HK-2 (cell line): ENCODE results near the gene LSM3.

Source experiments
- DNase-seq: peaks from one replicate; pipeline ENCODE4 v3.0.0-alpha.2; 2018; ENCODE audit not compliant: unreplicated experiment

LSM3 gene

DNA sequence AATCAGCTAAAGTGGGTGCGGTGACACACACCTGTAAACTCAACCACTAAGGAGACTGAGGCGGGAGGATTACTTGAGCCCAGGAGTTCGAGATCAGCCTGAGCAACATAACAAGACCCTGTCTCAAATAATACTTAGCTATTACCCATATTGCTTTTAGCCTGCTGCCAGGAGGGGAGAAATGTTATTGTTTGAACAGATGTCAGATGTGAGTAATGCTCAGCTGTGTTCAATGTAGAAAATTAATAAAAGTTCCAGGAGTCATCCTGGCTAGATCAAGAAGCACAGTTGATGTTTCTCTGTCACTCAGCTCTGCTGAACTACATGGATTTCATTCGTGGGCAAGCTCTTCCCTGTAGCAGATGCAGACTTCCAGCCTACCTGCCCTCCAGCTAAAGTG is 22.2 kb downstream of the LSM3 start:
- DNase-seq, result no peak

DNA sequence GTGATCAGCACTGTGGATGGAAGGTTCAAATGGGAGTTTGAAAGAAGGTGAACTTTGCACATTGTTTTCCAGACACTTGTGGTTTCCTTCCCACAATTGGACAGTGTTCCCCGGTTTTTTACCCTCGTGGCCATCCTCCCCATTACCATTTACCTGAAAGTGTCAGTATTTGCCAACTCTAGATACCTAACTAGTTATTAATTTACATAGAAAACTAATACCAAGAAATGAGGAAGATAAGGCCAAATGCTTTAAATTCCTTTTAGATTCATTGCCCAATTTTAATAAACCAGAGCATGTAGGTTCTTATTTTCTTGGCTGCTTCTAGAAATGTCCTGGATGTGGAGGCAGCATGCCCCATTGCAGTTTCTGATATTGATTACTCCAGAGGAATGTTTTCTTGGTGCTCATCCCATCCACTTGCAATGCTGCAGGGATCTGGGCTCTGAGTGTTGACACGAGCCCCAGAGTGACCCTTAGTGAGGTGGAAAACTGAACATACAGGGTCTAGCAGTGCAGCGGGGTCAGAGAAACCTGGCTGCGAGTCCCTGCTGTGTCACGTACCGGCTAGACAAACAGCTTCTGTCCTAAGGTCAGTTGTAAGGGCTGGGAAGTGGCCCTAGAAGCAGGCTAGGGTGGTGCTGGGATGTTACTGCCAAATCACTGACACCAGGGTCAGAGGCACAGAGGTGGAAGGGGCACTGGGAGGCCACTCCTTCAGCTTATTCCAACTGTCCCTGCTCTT is 23.5 kb downstream of the LSM3 start:
- DNase-seq, result no peak

DNA sequence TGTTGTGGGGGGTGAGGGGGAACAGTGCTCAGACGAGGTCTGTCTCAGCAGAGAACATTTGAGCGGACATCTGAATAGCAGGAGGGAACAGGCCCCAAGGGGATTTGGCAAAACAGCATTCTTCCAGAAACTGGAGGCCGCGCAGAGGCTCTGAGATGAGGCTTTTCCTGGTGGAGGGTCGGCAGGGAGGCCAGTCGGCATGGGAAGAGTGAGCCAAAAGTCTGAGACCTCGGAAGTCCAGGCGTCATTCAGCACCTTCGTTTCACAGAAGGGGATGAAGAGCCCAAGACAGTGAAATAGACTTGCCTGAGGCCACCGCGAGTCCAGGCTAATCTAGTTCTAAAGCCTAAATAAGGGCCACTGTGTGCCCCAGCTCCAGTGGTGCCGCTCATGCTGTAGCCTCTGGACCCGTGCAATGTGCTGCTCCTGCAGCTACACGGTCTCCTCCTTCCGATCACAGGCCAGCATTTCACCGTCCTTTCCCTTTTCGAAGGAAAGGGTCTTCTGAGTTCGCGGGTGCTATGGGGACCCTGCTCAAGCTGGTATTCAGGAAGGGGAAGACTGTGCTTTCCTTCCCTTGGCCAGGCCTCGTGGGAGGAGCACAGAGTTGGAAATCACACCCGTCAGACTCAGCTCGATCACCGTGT is 24.4 kb downstream of the LSM3 start:
- DNase-seq, result no peak

DNA sequence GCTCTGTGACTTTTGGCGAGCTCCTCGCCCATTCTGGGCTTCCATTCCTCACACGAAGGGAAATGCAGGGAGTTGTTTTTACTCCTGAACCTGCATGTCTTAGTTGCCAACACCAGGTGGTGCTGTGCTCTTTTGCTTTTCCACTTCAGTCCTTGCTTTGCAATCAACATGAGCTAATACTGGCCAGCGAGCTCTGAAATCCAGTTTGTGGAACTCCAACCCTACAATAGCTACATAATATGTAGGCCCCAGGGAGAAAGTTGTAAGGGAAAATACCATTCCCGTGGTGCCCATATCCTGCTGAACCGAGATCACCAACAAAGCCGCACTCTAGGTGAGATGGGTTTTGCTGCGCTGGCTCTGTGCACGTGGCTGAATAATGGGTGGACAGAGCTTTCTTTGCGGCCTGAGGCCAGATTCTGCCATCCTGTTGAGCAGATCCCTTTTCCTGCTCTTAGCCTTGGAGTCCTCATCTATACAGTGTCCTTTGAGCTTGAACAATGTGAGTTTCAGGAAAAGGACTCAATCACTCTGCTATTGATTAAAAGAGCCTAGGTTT is 25.0 kb downstream of the LSM3 start:
- DNase-seq, result peak; percentile 35

DNA sequence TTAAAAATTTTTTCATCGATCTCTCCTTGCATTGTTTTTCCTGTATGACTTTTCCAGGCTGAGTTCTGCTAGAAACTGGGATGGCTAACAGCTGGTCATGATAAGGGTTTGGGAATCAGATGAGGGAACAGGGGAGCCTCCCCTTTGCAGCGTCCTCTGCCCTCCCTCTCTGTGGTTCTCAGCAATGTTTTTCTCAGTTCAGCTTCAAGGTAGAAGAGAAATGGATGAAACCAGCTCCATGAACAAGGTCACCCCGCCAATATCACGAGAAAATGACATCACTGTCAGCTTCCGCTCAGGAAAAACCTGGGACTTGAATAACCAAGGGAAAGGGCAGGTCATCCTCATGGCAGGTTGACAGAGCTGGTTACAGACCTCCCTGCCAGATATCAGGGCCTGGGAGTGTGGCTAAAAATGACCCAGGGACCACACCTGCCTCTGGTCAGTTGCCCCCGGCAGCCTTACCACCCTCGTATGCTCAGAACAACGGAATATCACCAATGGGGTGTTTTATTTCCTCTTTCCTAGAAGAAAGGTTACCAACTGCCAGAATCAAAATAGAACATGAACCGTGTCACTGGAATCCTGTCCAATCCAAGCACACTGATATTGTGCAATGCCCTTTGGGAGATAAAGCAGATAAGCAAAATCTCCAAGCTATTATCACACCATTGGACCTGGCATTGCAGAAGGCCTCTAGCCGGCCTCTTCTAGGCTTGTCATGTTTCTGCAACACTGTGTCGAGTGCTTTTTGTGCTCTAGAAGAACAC is 26.1 kb downstream of the LSM3 start:
- DNase-seq, result no peak

DNA sequence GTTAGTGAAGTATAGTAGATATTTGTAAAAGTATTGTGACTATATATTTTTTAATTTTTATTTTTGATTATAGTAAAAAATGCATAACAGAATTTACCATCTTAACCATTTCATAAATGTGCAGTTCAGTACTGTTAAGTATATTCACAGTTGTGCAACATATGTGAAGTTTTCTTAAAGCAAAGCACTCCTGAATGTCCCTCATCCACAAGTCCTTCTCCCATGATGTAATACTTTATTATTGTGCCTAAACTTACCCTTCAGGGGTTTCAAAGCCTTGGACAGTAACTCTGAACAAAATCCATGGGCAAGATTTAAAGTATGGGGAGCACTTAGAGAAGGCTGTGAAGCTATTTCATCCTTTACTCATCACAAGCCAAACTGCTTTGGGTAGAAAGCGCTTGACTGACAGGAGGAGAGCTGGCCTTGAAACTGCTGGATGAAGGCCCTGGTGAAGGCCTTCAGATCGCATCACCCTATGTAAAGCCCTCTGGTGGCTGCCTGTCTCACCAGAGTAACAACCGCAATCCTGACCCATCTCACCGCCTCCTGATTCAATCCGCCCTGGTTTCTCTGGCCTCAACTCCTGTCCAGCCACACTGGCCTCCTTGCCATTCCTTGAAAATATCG is 28.0 kb downstream of the LSM3 start:
- DNase-seq, result no peak

DNA sequence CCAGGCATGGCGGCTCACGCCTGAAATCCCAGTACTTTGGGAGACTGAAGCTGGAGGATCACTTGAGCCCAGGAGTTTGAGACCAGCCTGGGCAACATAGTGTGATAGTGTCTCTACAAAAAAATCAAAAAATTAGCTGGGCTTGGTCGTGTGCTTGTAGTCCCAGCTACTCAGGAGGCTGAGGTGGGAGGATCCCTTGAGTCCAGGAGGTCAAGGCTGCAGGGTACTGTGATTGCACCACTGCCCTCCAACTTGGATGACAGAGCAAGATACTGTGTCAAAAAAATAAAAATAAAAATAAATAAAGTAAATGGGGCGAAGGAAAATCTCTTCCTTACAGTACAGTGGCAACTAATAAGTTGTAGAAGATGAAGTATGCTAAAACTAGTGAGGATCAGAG is 29.6 kb downstream of the LSM3 start:
- DNase-seq, result no peak

DNA sequence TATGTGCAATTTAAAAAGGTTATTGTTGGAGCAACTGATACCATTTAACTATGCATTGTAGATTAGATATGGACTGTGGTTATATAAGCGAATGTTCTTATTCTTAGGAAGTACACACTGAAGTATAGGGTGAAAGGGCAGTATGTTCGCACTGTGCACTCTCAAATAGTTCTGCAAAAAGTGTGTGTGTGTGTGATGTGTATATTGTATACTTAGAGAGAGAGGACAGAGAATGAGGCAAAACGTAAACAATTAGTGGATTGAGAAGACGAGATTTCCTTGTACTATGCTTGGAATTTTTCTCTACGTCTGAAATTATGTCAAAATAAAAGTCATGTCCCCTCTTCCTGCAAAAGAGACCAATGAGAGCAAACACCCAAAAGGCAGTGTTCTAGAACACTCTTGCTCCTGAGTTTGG is 30.4 kb downstream of the LSM3 start:
- DNase-seq, result no peak

DNA sequence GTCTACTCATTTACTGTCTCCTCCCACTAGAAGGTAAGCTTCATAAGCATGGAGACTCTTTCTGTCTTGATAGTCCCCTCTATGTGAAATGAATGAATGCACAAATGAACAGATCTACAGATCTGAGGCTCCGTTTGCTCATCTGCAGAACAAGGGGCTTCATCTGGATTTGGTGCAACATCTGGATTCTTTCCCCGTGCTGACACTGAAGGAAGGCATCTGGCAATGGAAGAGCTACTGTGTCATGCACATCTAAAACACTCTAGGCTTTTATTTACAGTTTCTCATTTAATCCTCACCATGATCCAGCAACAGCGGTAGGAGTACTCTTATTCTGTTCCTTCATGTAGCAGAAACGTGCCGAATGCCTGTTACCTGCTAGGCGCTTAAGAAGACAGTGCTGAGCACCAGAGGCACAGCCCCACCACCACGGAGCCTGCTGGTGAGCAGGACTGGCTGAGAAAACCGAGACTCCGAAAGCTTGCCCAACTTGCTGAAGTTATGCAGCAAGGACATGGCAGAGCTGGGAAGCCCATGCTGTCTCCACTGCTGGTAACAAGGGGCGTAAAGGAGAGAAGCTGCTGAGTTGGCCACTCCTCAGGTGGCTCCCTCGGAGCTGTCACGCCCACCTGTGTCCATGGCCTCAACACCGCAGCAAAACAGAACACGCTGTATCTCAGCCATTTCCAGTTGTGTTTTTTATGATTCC is 31.1 kb downstream of the LSM3 start:
- no peak for DNase-seq

DNA sequence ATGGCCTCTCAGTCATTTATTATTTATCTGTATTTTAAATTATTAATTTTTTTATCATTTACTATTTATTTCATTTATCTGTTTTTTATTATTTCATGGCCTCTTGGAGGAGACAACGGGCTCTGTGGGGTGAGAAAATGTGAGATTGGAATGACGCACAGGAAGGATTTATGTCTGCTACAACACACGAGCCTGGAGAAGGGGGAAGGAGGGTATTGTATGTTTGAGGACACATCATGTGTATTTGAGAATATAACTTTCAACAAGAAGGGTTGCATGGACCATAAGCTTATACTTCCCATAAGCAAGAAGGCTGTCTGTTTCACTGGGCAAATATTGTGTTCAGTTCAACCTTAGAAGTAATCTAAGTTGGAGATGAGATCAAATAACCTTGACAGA is 31.7 kb downstream of the LSM3 start:
- no peak for DNase-seq

DNA sequence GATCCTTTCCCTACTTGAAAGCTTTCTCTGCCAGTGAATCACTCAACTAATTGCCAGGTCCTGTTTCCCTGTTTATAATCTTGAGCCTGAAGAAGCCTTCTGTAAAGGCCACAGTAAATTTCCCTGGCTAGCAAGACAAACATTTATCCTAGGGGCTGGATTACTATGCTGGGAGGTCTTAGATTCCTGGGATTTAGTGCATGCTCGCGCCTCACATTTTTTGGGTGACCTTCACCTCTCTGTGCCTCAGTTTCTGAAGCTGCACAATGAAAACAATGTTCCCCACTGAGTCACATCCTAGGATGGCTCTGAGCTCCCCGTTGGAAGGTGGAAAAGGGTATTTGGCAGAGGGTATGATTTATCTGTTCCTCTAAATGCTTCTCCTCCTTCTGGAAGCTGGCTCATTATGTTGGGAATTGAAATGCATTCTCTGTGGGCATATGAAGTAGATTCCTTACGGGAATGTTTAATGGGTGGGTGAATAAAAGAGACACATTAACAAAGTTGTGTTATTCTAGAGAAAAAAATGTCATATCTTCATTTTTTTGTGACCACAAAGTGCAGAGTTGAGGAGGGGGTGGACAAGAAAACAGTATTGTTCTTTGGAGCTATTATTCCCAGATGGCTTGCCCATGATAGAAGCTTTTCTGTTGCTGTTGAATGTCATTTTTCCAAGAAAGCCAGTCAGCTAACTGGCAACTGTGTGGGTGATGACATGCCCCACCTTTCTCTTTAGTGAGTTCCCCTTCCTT is 32.4 kb downstream of the LSM3 start:
- no peak for DNase-seq

DNA sequence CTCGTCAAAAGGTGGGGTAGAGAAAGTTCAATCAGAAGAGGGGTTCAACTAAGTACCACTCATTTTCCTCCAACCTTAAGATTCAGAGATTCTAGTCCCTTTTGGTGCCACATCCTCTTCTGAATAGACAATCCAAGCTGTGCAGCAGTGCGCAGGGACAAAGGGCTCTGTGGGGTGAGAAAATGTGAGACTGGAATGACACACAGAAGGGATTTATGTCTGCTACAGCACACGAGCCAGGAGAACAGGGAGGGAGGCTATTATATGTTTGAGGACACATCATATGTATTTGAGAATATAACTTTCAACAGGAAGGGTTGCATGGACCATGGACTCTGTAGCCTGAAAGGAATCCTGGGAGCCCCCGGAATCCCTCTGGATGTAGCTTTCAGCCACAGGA is 33.0 kb downstream of the LSM3 start:
- DNase-seq, result no peak

DNA sequence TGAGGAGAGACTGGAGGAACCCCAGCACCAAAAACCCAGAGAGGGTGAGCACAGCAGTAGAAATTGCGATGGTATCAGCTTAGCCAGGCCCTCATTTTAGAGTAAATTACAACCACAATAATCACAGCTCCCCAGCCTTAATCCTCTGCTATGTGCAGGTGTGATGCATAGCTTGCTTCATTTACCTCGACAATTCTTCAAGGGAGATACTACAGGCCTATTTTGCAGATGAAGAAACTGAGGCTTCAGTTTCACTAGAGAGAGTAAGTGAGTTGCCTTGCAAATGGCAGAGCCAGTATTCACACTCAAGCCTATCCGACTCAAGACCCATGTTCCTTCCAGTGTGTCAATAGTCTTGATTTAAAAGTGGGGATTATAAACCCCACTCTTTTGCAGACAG is 33.4 kb downstream of the LSM3 start:
- DNase-seq, result no peak

DNA sequence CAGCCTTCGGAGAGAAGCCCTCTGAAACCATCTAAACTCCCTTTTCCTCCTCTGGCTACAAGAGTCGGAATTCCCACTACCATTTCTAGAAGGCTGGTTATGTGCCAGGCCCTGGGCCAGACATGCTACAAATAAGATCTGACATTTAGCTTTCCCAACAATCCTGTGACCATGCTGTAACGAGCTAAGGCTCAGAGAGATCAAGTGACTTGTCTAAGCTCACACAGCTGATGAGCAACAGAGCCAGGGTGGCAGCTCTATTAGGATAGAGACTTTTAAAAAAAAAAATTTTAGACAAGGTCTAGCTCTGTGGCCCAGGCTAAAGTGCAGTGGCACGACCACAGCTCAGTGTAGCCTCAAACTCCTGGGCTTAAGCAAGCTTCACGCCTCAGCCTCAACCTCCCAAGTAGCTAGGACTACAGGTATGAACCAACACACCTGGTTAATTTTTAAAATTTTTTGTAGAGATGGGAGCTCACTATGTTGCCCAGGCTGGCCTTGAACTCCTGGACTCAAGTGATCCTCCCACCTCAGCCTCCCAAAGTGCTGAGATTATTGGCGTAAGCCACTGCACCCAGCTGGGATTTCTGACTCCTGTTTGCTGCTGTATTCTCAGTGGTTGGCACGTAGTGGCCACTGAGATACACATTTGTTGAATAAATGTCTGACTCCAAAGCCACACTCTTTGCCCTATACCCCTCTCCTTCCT is 34.6 kb downstream of the LSM3 start:
- DNase-seq, result no peak

DNA sequence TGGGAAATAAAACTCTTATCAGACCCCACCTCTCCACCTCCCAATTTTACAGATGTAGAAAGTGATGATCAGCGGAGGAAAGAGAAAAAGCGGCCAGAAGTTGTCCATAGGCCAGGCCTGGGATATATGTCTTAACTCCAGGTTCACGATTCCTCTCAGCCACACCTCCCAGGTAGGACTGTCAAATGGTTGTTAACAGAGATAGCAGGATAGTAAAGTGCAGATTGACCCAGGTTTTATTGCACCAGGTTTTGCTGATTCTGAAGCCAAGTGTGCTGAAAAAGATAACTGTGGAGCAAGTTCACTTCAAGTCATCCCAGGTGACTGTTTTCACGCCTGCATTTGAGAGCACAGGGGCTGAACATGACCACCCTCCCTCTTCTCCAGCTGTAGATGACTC is 36.1 kb downstream of the LSM3 start:
- DNase-seq, result no peak

DNA sequence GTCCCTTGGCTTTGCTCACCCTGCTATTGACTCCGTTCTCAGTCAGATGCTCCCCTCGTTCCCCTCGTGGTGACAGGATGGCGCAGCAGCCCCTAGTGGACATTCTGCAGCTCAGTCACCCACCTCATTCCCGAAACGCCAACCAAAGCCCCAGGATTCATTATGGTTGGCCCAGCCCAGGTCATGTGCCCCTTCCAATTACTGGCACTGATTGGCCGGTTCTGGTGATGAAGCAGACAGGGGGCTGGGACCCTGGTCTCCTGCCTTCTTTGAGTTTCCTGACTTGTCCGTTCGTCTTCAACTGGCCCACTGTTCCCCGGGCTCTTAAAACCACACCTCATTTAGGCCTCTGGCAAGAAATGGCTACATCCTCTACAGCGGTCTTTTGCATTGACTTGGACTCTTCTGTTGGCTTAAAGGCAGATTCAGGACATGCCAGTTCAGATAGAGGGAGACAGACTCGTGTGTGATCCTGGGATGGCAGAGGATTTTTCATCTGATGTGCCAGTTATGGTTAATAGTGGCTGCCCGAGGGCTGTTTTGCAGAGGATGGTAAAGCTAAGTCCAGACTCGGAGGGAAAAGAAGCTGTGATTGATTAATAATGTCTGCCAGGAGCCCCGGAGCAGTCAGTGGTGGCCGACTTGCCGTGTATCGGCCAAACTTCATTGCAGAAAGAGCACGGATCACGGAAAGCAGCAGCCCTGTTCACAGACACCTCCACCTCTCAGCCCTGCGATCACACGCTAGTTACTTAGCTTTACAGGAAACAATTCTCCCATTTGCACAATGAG is 37.8 kb downstream of the LSM3 start:
- DNase-seq, result no peak

DNA sequence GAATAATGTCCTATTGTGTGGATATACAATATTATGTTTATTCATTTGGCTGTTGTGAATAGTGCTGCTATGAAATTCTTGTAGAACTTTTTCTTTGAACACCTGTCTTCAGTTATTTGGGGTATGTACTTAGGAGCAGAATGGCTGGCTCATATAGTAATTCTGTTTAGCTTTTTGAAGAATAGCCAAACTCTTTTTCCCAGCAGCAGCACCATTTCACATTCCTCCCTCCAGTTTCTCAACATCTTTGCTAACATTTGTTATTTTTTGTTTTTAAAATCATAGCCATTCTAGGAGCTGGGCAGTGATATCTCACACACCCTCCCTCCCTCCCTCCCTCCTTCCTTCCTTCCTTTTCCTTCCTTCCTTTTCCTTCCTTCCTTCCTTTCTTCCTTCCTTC is 39.7 kb downstream of the LSM3 start:
- no peak for DNase-seq

DNA sequence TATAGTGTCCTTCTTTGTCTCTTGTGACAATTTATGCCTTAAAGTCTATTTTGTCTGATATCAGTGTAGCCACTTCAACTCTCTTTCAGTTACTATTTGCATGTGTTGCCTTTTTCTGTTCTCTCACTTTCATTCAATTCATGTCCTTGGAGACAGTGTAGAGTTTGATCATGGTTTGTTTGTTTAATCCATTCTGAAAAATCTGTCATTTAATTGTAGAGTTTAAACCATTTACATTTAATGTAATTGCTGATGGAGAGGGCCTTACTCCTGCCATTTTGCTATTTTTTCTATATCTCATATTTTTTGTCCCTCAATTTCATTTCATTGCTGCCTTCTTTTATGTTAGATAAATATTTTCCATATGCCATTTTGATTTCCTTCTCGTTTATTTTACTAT is 42.3 kb downstream of the LSM3 start:
- no peak for DNase-seq

DNA sequence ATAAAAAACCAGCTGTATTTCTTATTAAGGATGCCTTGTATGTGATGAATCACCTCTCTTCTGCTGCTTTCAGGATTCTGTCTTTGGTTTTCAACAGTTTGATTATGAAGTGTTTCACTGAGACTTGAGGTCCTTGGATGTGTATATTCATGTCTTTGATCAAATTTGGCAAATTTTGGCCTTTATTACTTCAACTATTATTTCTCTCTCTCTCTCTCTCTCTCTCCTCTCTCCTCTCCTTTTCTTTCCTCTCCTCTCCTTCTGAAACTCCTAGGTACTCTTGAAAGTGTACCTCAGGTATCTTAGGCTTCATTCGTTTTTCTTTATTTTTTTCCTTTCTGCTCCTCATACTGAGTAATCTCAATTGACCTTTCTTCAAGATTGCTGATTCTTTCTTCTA is 43.3 kb downstream of the LSM3 start:
- DNase-seq, result no peak
